ENCODE measurements around the gene GCC2.

Gene GCC2

GRCh38 chr2:108454440-108454839 lies 5.4 kb downstream of the GCC2 start:
- TF ChIP-seq EZH2phosphoT487 (conservative IDR thresholded peaks at IDR 0.05; ENCODE audit: low read length) (no peak), CTCF (IDR thresholded peaks at IDR 0.05; ENCODE audit: insufficient read depth, low read length, poor library complexity, severe bottlenecking) (no peak)
- H3K4me3 ChIP-seq (ENCODE audit: insufficient read depth, low read length, poor library complexity, severe bottlenecking), result no peak overlapping the region
- H3K27me3 ChIP-seq (ENCODE audit: low read length), result no peaks in the 10 kb centered on the region
- H3K9me3 ChIP-seq (ENCODE audit: insufficient read depth, low read length), result no peaks in the 10 kb centered on the region
- H2AFZ ChIP-seq (ENCODE audit: low read depth, low read length, severe bottlenecking), result no peak overlapping the region
- H4K20me1 ChIP-seq (ENCODE audit: low read depth, low read length), result no peaks in the 10 kb centered on the region
- H3K4me2 ChIP-seq (ENCODE audit: low read depth, low read length, poor library complexity, severe bottlenecking), result no peak overlapping the region
- no peaks in the 10 kb centered on the region for H3F3A ChIP-seq (ENCODE audit: insufficient read depth)
- H3K79me2 ChIP-seq (ENCODE audit: insufficient read depth, low read length), result peaks cover 10% of the 10 kb centered on the region; the same call in 1 of the 2 replicates
- H3K9ac ChIP-seq (ENCODE audit: low read length), result no peak overlapping the region
- H3K9me2 ChIP-seq (replicated peaks; ENCODE audit: insufficient read depth, low read length), result no peaks in the 10 kb centered on the region
- H3K36me3 ChIP-seq (ENCODE audit: low read length), result peaks cover 14% of the 10 kb centered on the region
- H3K27ac ChIP-seq (ENCODE audit: low read depth, low read length), result no peak overlapping the region

- Histone ChIP-seq H3K4me2 (ENCODE audit: low read depth, low read length, poor library complexity, severe bottlenecking) (no peak overlapping the region), H3K9me3 (ENCODE audit: insufficient read depth, low read length) (no peaks in the 10 kb centered on the region), H3K79me2 (ENCODE audit: insufficient read depth, low read length) (no peaks in the 10 kb centered on the region), H3K9me2 (replicated peaks; ENCODE audit: insufficient read depth, low read length) (no peaks in the 10 kb centered on the region), H2AFZ (ENCODE audit: low read depth, low read length, severe bottlenecking) (no peak overlapping the region), H3K9ac (ENCODE audit: low read length) (no peak overlapping the region), H3K4me3 (ENCODE audit: insufficient read depth, low read length, poor library complexity, severe bottlenecking) (no peak overlapping the region), H3K36me3 (ENCODE audit: low read length) (peaks cover 14% of the 10 kb centered on the region), H3K27me3 (ENCODE audit: low read length) (no peaks in the 10 kb centered on the region), H4K20me1 (ENCODE audit: low read depth, low read length) (no peaks in the 10 kb centered on the region), H3K27ac (ENCODE audit: low read depth, low read length) (no peak overlapping the region), H3F3A (ENCODE audit: insufficient read depth) (no peaks in the 10 kb centered on the region)
- no peak for TF ChIP-seq EZH2phosphoT487 (conservative IDR thresholded peaks at IDR 0.05; ENCODE audit: low read length)
- no peak for TF ChIP-seq CTCF (IDR thresholded peaks at IDR 0.05; ENCODE audit: insufficient read depth, low read length, poor library complexity, severe bottlenecking)
These were observed 6.6 kb downstream of the GCC2 start for GRCh38 chr2:108455571-108455970.

- peaks cover 19% of the 10 kb centered on the region for H3K36me3 ChIP-seq (ENCODE audit: low read length)
- H2AFZ ChIP-seq (ENCODE audit: low read depth, low read length, severe bottlenecking), result no peak overlapping the region
- no peaks in the 10 kb centered on the region for H3K27me3 ChIP-seq (ENCODE audit: low read length)
- H3K27ac ChIP-seq (ENCODE audit: low read depth, low read length), result no peak overlapping the region
- no peak for TF ChIP-seq EZH2phosphoT487 (conservative IDR thresholded peaks at IDR 0.05; ENCODE audit: low read length)
- no peak for TF ChIP-seq CTCF (IDR thresholded peaks at IDR 0.05; ENCODE audit: insufficient read depth, low read length, poor library complexity, severe bottlenecking)
- no peak overlapping the region for H3K4me3 ChIP-seq (ENCODE audit: insufficient read depth, low read length, poor library complexity, severe bottlenecking)
- H4K20me1 ChIP-seq (ENCODE audit: low read depth, low read length), result no peaks in the 10 kb centered on the region
- H3F3A ChIP-seq (ENCODE audit: insufficient read depth), result no peaks in the 10 kb centered on the region
- H3K79me2 ChIP-seq (ENCODE audit: insufficient read depth, low read length), result no peaks in the 10 kb centered on the region; the same call in 1 of the 2 replicates
- no peaks in the 10 kb centered on the region for H3K9me3 ChIP-seq (ENCODE audit: insufficient read depth, low read length)
- no peak overlapping the region for H3K4me2 ChIP-seq (ENCODE audit: low read depth, low read length, poor library complexity, severe bottlenecking)
- no peak overlapping the region for H3K9ac ChIP-seq (ENCODE audit: low read length)
- no peaks in the 10 kb centered on the region for H3K9me2 ChIP-seq (replicated peaks; ENCODE audit: insufficient read depth, low read length)
These were observed 9.1 kb downstream of the GCC2 start for GRCh38 chr2:108458082-108458481.

Data from SU-DHL-6 (cell line).